Glutamatergic neuron (in vitro differentiated cells): Measurements from ENCODE around the gene MLNR. TPM values are rescaled to one million over a fixed set of nuclear protein-coding genes. Genes with fewer than 3 reads are reported as not detected.

ENCODE experiments used
- DNase-seq: peaks from one replicate; pipeline ENCODE4 v3.0.0; 2022
- H3K27ac Mint-ChIP-seq: one replicate; pipeline ENCODE4 v1.8.0; 2020; ENCODE audit warnings: mild to moderate bottlenecking, mixed read lengths, inconsistent platforms; ENCODE audit not compliant: unreplicated experiment
- H3K27me3 Mint-ChIP-seq: one replicate; pipeline ENCODE4 v1.8.0; 2020; ENCODE audit warnings: mild to moderate bottlenecking, moderate library complexity, mixed read lengths, inconsistent platforms; ENCODE audit not compliant: unreplicated experiment
- H3K36me3 Mint-ChIP-seq: one replicate; pipeline ENCODE4 v1.8.0; 2020; ENCODE audit warnings: mild to moderate bottlenecking, mixed read lengths, inconsistent platforms; ENCODE audit not compliant: unreplicated experiment
- H3K4me1 Mint-ChIP-seq: one replicate; pipeline ENCODE4 v1.8.0; 2020; ENCODE audit warnings: mild to moderate bottlenecking, low read depth, mixed read lengths, inconsistent platforms; ENCODE audit not compliant: unreplicated experiment
- H3K4me3 Mint-ChIP-seq: one replicate; pipeline ENCODE4 v1.8.0; 2020; ENCODE audit warnings: mild to moderate bottlenecking, mixed read lengths, inconsistent platforms; ENCODE audit not compliant: unreplicated experiment
- H3K9me3 Mint-ChIP-seq: one replicate; pipeline ENCODE4 v1.8.0; 2020; ENCODE audit warnings: mild to moderate bottlenecking, moderate library complexity, mixed read lengths, inconsistent platforms; ENCODE audit not compliant: unreplicated experiment
- total RNA-seq: library from RNA; stranded (reverse); fragmentation: NEBNext Ultra II Directional; extraction: Animal tissue kit (Norgen Biotek cat#: 25700); gene quantifications from one replicate; pipeline ENCODE4 v1.2.1, GENCODE V29; 2021; ENCODE audit not compliant: unreplicated experiment
- TF ChIP-seq, protein P1 (sequence below): fragments of 200-600 bp; sonication (generic); IDR thresholded peaks from one replicate; pipeline ENCODE4 v1.5.0; 2021; ENCODE audit not compliant: partially characterized antibody, unreplicated experiment

The MLNR gene
- total RNA-seq, 1 donor from 2014 or later, result not detected

DNA sequence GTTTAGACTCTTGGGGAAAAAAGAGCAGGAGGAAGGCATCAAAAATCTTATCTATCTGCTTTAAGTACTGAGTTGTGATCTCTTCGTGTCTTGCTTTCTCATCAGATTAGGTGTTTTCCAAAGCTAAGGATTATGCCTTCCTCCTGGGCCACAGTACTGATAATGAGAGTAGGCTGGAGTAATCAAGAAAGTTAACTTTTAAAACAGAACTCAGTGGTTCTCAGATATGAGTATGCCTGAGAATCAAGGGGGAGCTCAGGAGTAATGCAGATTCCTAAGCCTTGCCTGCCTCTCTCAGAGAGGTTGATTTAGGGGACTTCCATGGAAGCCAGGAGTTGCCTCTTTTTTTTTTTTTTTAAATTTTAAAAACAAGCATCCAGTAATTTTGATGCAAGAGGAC is 51.1 kb downstream of the MLNR start:
- TF ChIP-seq, protein P1, sequence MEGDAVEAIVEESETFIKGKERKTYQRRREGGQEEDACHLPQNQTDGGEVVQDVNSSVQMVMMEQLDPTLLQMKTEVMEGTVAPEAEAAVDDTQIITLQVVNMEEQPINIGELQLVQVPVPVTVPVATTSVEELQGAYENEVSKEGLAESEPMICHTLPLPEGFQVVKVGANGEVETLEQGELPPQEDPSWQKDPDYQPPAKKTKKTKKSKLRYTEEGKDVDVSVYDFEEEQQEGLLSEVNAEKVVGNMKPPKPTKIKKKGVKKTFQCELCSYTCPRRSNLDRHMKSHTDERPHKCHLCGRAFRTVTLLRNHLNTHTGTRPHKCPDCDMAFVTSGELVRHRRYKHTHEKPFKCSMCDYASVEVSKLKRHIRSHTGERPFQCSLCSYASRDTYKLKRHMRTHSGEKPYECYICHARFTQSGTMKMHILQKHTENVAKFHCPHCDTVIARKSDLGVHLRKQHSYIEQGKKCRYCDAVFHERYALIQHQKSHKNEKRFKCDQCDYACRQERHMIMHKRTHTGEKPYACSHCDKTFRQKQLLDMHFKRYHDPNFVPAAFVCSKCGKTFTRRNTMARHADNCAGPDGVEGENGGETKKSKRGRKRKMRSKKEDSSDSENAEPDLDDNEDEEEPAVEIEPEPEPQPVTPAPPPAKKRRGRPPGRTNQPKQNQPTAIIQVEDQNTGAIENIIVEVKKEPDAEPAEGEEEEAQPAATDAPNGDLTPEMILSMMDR, result no peak
- no peak overlapping the region for H3K4me3 Mint-ChIP-seq
- no peak overlapping the region for H3K27ac Mint-ChIP-seq
- no peaks in the 10 kb centered on the region for H3K36me3 Mint-ChIP-seq
- no peaks in the 10 kb centered on the region for H3K4me1 Mint-ChIP-seq
- no peak for DNase-seq
- H3K27me3 Mint-ChIP-seq, result no peaks in the 10 kb centered on the region
- H3K9me3 Mint-ChIP-seq, result no peaks in the 10 kb centered on the region

Other genes with a start within 250 kb of the MLNR start
- 46.3 TPM for gene FNDC3A, start 244.4 kb upstream of the MLNR start, total RNA-seq
- 4.3 TPM for gene CDADC1, start 27.6 kb downstream of the MLNR start, total RNA-seq
- 7.7 TPM for gene CAB39L, start 223.7 kb downstream of the MLNR start, total RNA-seq
- 7.7 TPM for gene SETDB2, start 223.9 kb downstream of the MLNR start, total RNA-seq